Measurements from ENCODE around the gene KCNJ16.

KCNJ16 gene

DNA sequence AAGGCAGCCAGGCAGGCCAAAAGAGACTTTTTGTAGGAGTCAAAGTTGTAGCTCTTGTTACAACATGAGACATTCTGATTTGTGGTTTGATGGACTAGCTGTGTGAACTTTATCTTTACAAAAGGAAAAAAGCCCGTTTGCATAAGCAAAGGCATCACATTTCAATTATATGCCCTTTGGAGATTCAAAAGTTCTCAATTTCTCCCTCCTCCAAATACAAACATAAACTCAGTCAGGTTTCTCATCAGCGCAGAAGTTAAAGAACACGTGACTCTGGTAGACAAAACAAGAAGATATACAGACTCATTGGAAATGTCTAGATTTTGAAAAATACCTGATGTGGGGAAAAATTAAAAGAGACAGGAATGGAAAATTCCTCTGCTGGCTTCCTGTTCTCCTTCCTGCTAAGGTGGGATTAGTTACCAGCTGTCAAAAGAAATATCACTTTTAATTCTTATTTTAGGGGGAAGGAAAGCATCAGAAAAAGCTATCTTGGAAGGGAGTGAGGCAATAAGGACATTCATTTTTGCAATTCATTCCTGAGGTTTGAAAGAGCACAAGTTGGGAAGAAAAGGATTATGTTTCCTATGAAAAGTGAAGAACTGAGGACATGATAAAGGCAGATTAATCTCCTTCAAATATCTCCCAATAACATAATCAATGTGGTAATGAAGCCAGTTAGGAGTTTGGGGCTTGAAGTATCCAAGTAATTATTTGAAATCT is 4.6 kb upstream of the KCNJ16 start:
- no peak for DNase-seq (ENCODE audit: low read depth)

DNA sequence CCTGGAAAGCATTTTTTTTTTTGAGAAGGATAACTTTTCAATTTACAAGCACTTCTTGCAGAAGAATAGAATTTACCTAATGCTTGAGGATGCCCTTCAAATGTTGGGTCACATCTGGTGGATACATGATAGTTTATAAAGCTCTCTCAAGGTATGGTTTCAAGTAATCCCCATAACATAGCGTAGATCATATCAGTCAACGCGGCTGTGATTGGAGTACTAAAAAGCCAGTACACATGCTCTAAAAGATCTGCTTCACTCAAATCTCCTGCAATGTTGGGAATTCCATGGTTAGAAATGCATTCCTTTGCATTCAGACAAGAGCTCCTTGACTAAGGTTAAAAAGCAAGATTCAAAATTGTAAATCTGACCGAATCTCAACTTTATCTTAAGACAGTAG is 3.9 kb upstream of the KCNJ16 start:
- DNase-seq (ENCODE audit: low read depth) = no peak

- no peak for DNase-seq (ENCODE audit: low read depth)
These were observed 3.4 kb upstream of the KCNJ16 start for GRCh38 chr17:70071620-70072019.

- no peak for DNase-seq (ENCODE audit: low read depth)
These were observed 2.3 kb upstream of the KCNJ16 start for GRCh38 chr17:70072546-70073309.

DNA sequence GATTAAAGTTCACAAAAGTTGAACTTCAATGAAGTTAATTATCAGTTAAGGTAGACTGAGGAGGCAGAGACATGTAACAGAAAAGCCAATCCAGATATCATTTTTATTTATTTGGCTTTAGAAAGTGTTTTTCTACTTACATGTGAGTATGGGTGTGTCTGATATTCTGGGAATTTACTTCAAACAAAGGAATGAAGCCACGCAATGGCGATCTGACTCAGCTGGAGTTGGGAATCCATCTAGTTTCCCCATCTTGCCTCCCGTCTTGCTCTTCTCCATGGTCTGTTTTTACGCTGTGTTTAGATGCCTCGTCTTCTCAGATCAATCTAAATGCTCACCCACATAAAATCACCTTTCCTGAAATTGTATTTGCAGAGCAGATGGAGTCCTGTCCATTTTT is 1.7 kb upstream of the KCNJ16 start:
- DNase-seq (ENCODE audit: low read depth) = no peak

GRCh38 chr17:70073799-70074198 is 1.2 kb upstream of the KCNJ16 start:
- DNase-seq (ENCODE audit: low read depth) = no peak

GRCh38 chr17:70074236-70074830 is 692 bp upstream of the KCNJ16 start:
- no peak for DNase-seq (ENCODE audit: low read depth)

DNA sequence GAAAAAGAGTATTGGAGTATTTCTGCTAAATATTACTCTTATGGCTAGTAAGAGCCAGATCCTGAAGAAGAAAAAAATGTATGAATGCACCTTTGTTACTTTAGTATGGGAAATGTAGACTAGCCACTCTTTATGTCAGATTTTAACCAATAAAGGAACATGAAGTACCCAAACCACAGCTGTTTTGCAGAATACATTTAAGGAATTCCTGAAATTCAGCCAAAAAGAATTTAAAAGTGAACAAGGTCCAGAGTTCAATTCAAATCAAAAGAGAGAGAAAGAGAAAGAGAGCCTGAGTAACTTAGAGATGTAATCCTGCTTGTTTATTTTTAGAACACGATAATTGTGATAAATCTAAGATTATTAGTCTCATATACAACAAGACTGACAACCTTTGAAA is 1.2 kb downstream of the KCNJ16 start:
- DNase-seq (ENCODE audit: low read depth) = no peak

DNA sequence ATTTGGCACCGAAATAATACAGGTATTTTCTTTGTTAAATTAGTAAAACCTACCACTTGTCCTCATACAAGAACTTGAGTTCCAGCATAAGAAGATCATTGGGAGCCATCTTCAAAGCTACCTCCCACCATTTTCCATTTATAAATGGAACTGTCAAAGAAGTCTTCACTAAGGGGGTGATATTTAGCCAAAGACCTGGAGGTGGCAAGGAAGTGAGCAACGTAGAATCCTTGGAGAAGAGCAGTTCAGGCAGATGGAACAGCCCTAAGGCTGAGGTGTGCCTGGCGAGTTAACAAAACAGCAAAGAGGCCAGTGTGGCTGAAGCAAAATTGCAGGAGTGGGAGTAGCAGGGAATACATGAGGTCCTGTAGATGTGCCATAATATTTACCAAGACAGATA is 1.8 kb downstream of the KCNJ16 start:
- no peak for DNase-seq (ENCODE audit: low read depth)

GRCh38 chr17:70078549-70078948 is 3.5 kb downstream of the KCNJ16 start:
- DNase-seq (ENCODE audit: low read depth) = no peak

GRCh38 chr17:70078994-70079531 is 4.0 kb downstream of the KCNJ16 start:
- no peak for DNase-seq (ENCODE audit: low read depth)

GRCh38 chr17:70080541-70081347 is 5.7 kb downstream of the KCNJ16 start:
- no peak for DNase-seq (ENCODE audit: low read depth)

GRCh38 chr17:70081885-70082284 is 6.9 kb downstream of the KCNJ16 start:
- DNase-seq (ENCODE audit: low read depth) = no peak

DNA sequence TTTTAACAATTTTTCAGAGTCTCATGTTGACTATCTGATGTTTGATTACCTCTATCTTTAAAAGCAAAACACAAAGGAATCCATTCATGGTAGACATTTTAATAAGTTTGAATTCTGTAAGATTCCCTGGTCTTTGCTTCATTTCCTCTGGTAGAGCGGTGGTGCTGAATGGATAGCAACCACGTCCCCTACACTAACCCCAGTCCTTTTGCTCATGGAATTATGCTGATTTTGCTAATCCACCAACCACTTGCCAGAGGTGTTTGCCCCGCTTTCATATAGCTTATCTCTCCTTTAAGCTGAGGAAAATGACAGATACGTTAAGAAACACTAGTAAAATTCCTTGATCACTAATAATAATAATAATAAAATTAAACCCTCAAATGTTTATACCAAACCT is 9.5 kb downstream of the KCNJ16 start:
- no peak for DNase-seq (ENCODE audit: low read depth)

DNA sequence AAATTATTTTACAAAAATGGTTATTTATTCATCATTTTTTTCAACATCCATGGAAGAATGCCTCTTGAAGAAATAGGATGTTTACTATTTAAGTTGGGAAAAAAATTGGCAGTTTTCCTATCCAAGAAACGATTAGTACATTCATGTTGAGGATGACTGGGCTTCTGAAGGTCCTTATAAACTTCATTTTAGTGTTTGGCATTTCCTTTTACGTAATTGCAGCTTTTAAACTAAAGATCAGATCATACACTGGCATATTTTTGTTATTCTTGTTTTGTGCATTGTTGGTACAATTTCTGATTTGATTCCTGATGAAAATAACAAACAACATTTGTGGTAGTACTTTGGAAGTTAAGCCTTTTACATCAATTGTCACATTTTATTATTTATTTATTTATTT is 11.5 kb downstream of the KCNJ16 start:
- DNase-seq (ENCODE audit: low read depth) = no peak

DNA sequence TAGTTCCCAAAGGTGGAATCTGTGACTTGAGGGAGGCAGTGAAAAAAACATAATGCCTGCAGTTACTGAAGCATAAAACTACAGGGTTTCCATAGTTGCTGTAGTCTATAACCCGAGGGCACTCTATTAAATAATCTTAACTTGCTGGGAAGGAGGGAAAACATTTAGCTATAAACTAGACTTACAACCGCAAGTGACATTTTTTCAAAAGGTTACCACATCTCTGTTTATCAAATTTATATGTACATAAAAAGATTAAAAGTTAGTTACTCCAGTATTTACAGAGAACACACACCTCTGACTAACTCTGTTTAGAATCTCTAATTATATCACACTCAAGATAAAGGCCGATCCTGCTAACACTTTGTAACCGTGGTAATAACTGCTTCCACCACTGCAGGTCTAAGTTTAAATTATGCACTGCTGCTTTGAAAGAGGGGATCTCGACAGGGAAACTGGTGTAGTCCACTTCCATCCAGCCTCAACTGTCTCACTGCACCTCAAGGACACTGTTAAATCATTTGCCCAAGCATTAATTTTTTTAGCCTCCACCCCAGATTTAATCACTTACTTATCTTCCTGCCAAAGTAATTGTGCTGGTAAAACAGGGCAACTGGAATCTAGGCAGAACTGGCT is 14.6 kb downstream of the KCNJ16 start:
- DNase-seq (ENCODE audit: low read depth) = no peak

DNA sequence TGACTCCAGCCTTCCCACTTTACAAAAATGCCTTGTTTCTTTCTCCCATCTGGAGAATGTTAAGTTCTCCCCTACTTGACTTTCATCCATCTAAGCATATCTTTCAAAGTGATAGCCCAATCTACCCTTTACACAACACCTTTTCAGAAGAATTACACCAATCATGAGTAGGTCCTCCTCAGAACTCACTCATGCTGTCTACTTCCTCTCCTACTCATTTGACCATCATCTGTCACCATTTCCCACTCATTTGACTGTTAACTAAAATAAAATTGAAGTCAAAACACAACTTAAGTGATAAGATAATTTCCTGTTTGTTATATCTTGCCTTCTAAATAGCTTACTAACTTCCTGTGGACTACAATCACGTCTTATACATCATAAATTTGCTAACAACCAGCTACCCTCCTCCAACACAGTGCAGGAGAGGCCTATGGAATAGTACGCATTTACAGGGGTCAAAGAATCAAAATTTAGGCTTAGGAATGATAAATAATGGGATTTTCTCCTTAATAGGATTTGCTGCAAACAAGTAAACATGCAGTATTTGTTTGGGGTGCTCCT is 16.1 kb downstream of the KCNJ16 start:
- no peak for DNase-seq (ENCODE audit: low read depth)

- DNase-seq (ENCODE audit: low read depth) = no peak
These were observed 16.7 kb downstream of the KCNJ16 start for GRCh38 chr17:70091696-70092095.

DNA sequence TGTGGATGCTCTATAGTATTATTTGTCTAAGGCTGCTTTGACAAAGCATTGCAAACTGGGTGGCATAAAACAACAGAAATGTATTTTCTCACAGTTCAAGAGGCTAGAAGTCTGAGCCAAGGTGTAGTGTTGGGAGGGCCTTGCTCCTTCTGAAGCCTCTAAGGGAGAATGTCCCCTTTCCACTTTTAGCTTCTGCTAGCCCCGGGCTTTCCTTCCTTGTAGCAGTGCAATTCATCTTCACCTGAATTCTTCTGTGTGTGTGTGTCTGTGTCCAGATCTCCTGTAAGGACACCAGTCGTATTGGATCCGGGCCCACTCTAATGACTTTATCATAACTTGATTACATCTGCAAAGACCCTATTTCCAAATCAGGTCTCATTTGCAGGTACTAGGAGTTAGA is 18.1 kb downstream of the KCNJ16 start:
- DNase-seq (ENCODE audit: low read depth) = no peak

DNA sequence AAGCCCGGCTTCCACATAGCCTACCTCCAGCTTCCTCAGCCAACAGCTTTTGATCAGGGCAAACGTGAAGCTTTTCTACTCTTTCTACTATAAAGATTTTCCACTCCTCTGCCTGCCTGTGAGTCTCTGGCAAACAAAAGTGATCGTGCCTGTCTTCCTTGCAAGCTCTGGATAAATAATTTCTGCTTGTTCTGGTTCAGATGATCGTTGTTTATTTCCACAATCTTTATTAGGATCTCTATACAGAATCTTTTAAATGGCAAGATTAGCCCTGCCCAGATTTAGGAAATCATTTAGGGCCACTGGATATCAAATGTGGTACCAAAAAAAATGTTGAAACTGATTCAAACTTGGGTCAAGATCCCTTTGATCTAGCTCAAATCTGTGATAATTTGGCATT is 20.4 kb downstream of the KCNJ16 start:
- DNase-seq (ENCODE audit: low read depth) = no peak

- DNase-seq (ENCODE audit: low read depth) = no peak
These were observed 21.8 kb downstream of the KCNJ16 start for GRCh38 chr17:70096861-70097260.

Measured in stimulated activated CD8-positive, alpha-beta memory T cell treated with anti-CD3 and anti-CD28 coated beads, Interleukin-12 subunit alpha, Interleukin-12 subunit beta, amount 100 ng/mL, for 4 hours (primary cell).